ENCODE data around the gene SMIM5. TPM values are rescaled to one million over a fixed set of nuclear protein-coding genes. Genes with fewer than 3 reads are reported as not detected.
A peak's percentile ranks its signal among the peaks of the same experiment; 100 is the strongest.

Gene SMIM5, protein sequence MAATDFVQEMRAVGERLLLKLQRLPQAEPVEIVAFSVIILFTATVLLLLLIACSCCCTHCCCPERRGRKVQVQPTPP
- total RNA-seq (1 to 10 TPM; 3.0 to 5.8 TPM), polyA plus RNA-seq (ENCODE audit: insufficient read length in 2 of 2) (1 to 10 TPM; 2.1 to 2.7 TPM)
- long read RNA-seq, donor 1: 0 reads
- long read RNA-seq, donor 2, full-length matches to known transcripts: 2 of 2 reads
- long read RNA-seq, donor 2, partial matches to known transcripts: 0 of 2 reads
- long read RNA-seq, donor 2, other reads (novel, unspliced or antisense): 0 of 2 reads
- long read RNA-seq, donor 3, partial matches to known transcripts: 0 of 1 reads
- long read RNA-seq, donor 3, other reads (novel, unspliced or antisense): 0 of 1 reads
- long read RNA-seq, donor 4, full-length matches to known transcripts: 2 of 2 reads
- long read RNA-seq, donor 4, partial matches to known transcripts: 0 of 2 reads
- long read RNA-seq, donor 4, other reads (novel, unspliced or antisense): 0 of 2 reads

- Histone ChIP-seq H3K27ac (ENCODE audit: low read depth, low read length) (peak within 1 kb of the TSS; percentile 96), H3K4me3 (ENCODE audit: low read depth, low read length) (peak within 1 kb of the TSS; percentile 43), H3K4me1 (ENCODE audit: control insufficient read depth, insufficient read depth, low read length) (peaks cover 56% of the 10 kb centered on the region), H3K36me3 (ENCODE audit: control insufficient read depth, insufficient read depth, low read length) (peaks cover 76% of the 10 kb centered on the region), H3K9me3 (ENCODE audit: control insufficient read depth, insufficient read depth, low read length) (no peaks in the 10 kb centered on the region), H3K27me3 (ENCODE audit: control insufficient read depth, insufficient read depth, low read length) (no peaks in the 10 kb centered on the region)
- peak; percentile 53 to 91 (median 62) for DNase-seq (ENCODE audit: low read depth in 4 of 6, low spot score in 6 of 6)
- 12% methylated on average over 19 of the region's 19 CpGs for WGBS (ENCODE audit: insufficient coverage)
Observed at GRCh38 chr17:75632863-75633485, at the start of gene SMIM5. TSS of gene SMIM5 (plus strand) at chr17:75633434. CDS start at chr17:75640202, 6,768 bp downstream.

DNA sequence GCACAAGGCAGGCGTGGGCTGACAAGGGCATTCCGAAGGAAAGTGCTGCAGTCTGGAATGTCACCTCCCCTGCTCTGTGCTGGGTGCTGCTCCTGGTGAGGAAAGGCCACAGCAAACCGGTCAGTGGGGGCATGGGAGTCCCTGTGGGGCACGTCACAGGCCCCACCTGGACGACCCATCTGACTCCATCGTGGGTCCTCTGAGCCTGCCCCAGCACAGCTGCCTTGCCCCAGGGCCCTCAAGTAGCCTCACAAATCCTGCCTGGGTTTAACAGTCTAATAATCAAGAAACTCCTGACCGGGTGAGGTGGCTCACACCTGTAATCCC lies 48.4 kb upstream of the SMIM5 start:
- 81% methylated on average over 7 of the region's 7 CpGs for WGBS (ENCODE audit: insufficient coverage)

DNA sequence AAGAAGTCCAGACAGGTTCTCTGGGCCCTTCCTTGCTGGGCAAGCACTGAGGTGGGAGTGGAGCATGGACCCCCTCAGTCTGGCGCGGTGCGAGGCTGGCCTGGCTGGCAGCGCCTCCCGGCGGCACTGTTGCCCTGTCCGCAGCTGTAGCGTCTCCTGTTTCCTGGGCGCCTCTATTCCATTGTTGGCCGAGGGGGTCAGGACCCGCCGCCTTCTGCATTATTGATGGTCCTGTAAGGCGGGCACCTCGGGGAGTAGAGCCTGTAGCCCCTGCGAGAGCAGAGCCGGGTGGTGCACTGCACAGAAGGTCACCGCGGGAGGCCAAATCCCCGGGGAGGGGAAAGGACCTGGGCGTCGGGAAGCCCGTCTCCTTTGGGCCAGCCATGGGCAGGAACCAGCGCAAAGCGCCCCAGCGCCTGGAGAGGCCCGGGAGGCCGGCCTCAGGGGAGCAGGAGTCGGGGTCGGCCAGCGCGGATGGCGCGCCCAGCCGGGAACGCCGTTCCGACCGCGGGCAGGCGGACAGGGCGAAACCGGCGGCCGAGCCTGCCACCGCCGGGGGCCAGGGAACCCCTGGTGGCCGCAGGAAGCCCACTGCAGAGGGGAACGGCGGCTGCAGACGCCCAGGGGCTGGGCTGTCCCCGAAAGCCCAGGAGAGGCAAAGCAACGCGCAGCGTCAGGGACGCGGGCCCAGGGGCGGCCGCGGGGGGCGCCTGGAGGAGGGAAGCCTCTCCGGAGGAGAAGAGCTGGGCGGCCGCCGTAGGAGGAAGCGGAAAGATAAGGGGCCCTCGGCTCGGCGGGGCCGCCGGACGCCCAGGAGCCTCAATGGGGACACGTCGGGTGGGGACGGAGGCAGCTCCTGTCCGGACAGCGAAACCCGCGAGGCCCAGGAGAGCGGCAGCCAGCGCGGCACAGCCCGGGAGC lies 45.3 kb upstream of the SMIM5 start, which contains the start of gene MYO15B:
TSS of gene MYO15B (plus strand) at position 126 of the 921 bp plus-strand sequence. CDS start at position 384, 258 bp downstream.
- Histone ChIP-seq H3K27ac (ENCODE audit: low read depth, low read length) (peak within 1 kb of the TSS; percentile 86), H3K4me3 (ENCODE audit: low read depth, low read length) (peak within 1 kb of the TSS; percentile 55), H3K9me3 (ENCODE audit: control insufficient read depth, insufficient read depth, low read length) (no peaks in the 10 kb centered on the region), H3K27me3 (ENCODE audit: control insufficient read depth, insufficient read depth, low read length) (no peaks in the 10 kb centered on the region), H3K36me3 (ENCODE audit: control insufficient read depth, insufficient read depth, low read length) (peaks cover 26% of the 10 kb centered on the region), H3K4me1 (ENCODE audit: control insufficient read depth, insufficient read depth, low read length) (peaks cover 33% of the 10 kb centered on the region)
- DNase-seq (ENCODE audit: low read depth in 4 of 6, low spot score in 6 of 6): peak in 5 of 6 donors; percentile 6 to 80 (median 17)
- WGBS (ENCODE audit: insufficient coverage): 3% methylated on average over 82 of the region's 82 CpGs

More for the DNA sequence above, 48.4 kb upstream of the SMIM5 start:
- H3K27ac ChIP-seq (ENCODE audit: low read depth, low read length): no peak overlapping the region
- DNase-seq (ENCODE audit: low read depth in 4 of 6, low spot score in 6 of 6): no peak
- H3K27me3 ChIP-seq (ENCODE audit: control insufficient read depth, insufficient read depth, low read length): no peaks in the 10 kb centered on the region
- no peak overlapping the region for H3K4me3 ChIP-seq (ENCODE audit: low read depth, low read length)
- no peaks in the 10 kb centered on the region for H3K36me3 ChIP-seq (ENCODE audit: control insufficient read depth, insufficient read depth, low read length)
- H3K9me3 ChIP-seq (ENCODE audit: control insufficient read depth, insufficient read depth, low read length): no peaks in the 10 kb centered on the region
- H3K4me1 ChIP-seq (ENCODE audit: control insufficient read depth, insufficient read depth, low read length): peaks cover 23% of the 10 kb centered on the region

DNA sequence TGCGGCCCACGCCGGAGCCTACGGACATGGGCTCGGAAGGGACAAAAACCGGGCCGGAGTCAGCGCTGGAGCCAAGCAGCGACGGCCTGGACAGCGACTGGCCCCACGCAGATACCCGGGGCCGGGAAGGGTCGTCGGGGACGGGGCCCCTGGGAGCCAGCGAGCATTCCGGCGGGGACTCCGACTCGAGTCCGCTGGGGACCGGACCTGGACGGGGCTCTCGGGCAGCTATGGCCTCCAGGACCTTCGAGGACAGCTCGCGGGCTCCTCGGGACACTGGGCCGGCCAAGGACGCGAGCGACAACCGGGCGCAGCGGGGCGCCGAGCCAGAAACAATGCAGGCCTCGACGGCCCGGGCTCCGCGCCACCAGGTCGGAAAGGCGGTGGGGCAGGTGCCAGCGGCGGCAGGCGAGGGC lies 44.6 kb upstream of the SMIM5 start:
- WGBS (ENCODE audit: insufficient coverage): 3% methylated on average over 49 of the region's 49 CpGs

DNA sequence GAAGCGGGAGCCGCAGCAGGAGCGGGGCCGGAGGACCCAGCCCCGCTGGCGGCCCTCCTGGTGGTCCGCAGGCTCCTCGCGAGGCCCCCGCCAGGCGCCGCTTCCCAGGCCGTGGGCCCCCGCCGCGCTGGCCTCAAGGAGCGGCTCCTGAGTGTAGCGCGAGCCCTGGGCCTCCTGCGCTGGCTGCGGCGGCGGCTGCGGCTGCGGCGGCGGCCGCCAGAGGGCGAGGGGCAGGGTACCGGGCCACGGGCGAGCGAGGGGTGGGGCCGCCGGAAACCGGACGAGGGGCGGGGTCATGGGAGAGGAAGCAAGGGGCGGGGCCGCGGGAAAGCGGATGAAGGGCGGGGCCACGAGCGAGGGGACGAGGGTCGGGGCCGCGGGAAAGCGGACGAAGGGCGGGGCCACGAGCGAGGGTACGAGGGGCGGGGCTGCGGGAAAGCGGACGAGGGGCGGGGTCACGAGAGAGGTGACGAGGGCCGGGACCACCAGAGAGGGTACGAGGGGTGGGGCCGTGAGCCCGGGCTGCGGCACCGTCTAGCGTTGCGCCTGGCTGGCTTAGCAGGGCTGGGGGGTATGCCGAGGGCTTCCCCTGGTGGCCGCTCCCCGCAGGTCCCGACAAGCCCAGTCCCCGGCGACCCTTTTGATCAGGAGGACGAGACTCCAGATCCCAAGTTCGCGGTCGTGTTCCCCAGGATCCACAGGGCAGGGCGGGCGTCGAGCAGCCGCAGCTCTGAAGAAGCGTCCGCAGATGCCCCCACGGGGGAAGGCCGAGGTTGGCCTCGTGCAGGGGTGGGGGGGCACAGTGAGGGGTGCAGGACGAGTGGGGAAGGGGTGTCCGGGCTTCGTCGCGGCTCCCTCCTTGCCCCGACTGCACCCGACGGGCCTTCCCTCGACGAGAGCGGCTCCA lies 44.0 kb upstream of the SMIM5 start:
- Histone ChIP-seq H3K27ac (ENCODE audit: low read depth, low read length) (peak overlapping the region; percentile 57), H3K27me3 (ENCODE audit: control insufficient read depth, insufficient read depth, low read length) (no peaks in the 10 kb centered on the region), H3K4me1 (ENCODE audit: control insufficient read depth, insufficient read depth, low read length) (peaks cover 33% of the 10 kb centered on the region), H3K36me3 (ENCODE audit: control insufficient read depth, insufficient read depth, low read length) (peaks cover 26% of the 10 kb centered on the region), H3K9me3 (ENCODE audit: control insufficient read depth, insufficient read depth, low read length) (no peaks in the 10 kb centered on the region), H3K4me3 (ENCODE audit: low read depth, low read length) (peak overlapping the region; percentile 55)
- peak; percentile 33 to 97 (median 83) for DNase-seq (ENCODE audit: low read depth in 4 of 6, low spot score in 6 of 6)
- WGBS (ENCODE audit: insufficient coverage): 4% methylated on average over 96 of the region's 100 CpGs

More for the DNA sequence above, 44.6 kb upstream of the SMIM5 start:
- peak overlapping the region; percentile 55 for H3K4me3 ChIP-seq (ENCODE audit: low read depth, low read length)
- peak in 3 of 6 donors; percentile 7 to 19 (median 15) for DNase-seq (ENCODE audit: low read depth in 4 of 6, low spot score in 6 of 6)
- H3K9me3 ChIP-seq (ENCODE audit: control insufficient read depth, insufficient read depth, low read length): no peaks in the 10 kb centered on the region
- H3K27ac ChIP-seq (ENCODE audit: low read depth, low read length): peak overlapping the region; percentile 86
- peaks cover 26% of the 10 kb centered on the region for H3K36me3 ChIP-seq (ENCODE audit: control insufficient read depth, insufficient read depth, low read length)
- no peaks in the 10 kb centered on the region for H3K27me3 ChIP-seq (ENCODE audit: control insufficient read depth, insufficient read depth, low read length)
- H3K4me1 ChIP-seq (ENCODE audit: control insufficient read depth, insufficient read depth, low read length): peaks cover 33% of the 10 kb centered on the region

GRCh38 chr17:75589919-75590303 lies 43.3 kb upstream of the SMIM5 start:
- Histone ChIP-seq H3K4me1 (ENCODE audit: control insufficient read depth, insufficient read depth, low read length) (peaks cover 33% of the 10 kb centered on the region), H3K9me3 (ENCODE audit: control insufficient read depth, insufficient read depth, low read length) (no peaks in the 10 kb centered on the region), H3K4me3 (ENCODE audit: low read depth, low read length) (peak overlapping the region; percentile 51), H3K27ac (ENCODE audit: low read depth, low read length) (no peak overlapping the region), H3K36me3 (ENCODE audit: control insufficient read depth, insufficient read depth, low read length) (peaks cover 26% of the 10 kb centered on the region), H3K27me3 (ENCODE audit: control insufficient read depth, insufficient read depth, low read length) (no peaks in the 10 kb centered on the region)
- DNase-seq (ENCODE audit: low read depth in 4 of 6, low spot score in 6 of 6): peak in 2 of 6 donors; percentile 14 to 36
- WGBS (ENCODE audit: insufficient coverage): 62% methylated on average over 27 of the region's 29 CpGs

DNA sequence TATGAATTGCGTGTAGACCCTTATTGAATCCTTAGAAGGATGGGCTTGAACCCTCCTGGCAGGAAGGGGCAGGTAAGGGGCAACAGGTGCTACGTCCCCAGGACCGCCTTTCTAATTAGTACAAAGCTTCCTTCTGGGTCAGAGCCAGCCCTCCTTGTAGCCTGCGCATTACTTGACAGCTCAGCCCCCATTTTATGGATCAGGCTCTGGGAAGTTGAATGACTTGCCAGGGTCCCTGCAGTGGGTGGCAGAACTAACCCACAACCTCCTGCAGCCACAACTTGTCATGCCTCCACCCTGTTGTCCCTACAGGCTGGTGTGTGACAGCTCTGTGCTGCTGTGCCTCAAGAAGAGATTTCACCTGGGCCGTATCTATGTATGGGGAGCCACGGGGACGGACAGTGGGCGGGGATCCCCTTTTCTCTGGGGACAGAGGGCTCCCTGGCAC lies 42.9 kb upstream of the SMIM5 start:
- no peak for DNase-seq (ENCODE audit: low read depth in 4 of 6, low spot score in 6 of 6)
- no peaks in the 10 kb centered on the region for H3K9me3 ChIP-seq (ENCODE audit: control insufficient read depth, insufficient read depth, low read length)
- H3K4me3 ChIP-seq (ENCODE audit: low read depth, low read length): no peak overlapping the region
- H3K27ac ChIP-seq (ENCODE audit: low read depth, low read length): no peak overlapping the region
- no peaks in the 10 kb centered on the region for H3K27me3 ChIP-seq (ENCODE audit: control insufficient read depth, insufficient read depth, low read length)
- peaks cover 33% of the 10 kb centered on the region for H3K4me1 ChIP-seq (ENCODE audit: control insufficient read depth, insufficient read depth, low read length)
- H3K36me3 ChIP-seq (ENCODE audit: control insufficient read depth, insufficient read depth, low read length): peaks cover 26% of the 10 kb centered on the region
- 89% methylated on average over 6 of the region's 8 CpGs for WGBS (ENCODE audit: insufficient coverage)

DNA sequence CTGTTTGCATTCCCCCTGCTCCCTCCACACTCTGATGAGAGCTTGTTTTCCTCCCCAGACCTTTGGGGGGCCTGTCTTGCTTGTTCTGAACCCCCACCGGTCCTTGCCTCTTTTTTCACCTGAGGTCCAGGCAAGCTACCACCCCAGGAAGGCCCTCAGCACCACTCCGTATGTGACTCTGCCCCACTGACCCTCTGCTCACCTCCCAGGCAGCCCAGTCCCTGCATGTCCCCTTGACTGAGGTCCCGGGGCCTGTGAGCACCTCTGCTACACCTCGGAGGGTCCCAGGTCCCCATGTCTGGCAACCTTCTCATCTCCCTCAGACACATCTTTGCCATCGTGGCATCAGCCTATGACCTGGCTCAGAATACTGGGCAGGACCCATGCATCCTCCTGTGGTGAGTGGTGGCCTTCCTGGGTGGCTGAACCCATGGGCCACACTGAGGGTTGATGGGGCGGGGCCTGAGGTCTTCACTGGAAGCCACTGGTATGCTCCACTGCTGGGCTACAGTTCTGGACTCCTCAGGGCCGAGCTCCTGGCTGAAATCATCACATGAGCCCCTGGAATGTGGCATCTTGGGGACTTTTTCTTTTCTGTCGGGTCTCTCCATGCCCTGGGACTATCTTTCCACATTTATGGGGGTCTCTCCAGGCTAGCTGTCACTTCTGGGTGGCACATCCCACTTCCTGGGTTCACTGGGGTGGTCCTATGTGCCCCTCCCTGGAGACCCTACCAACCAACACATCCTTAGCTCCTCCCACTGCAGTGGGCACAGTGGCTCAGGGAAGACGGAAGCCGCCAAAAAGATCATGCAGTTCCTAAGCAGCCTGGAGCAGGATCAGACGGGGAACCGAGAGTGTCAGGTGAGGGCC lies 42.1 kb upstream of the SMIM5 start:
- WGBS (ENCODE audit: insufficient coverage): 91% methylated on average over 12 of the region's 12 CpGs
- no peak for DNase-seq (ENCODE audit: low read depth in 4 of 6, low spot score in 6 of 6)
- H3K27me3 ChIP-seq (ENCODE audit: control insufficient read depth, insufficient read depth, low read length): no peaks in the 10 kb centered on the region

More for the DNA sequence above, 42.1 kb upstream of the SMIM5 start:
- Histone ChIP-seq H3K9me3 (ENCODE audit: control insufficient read depth, insufficient read depth, low read length) (no peaks in the 10 kb centered on the region), H3K27ac (ENCODE audit: low read depth, low read length) (no peak overlapping the region), H3K36me3 (ENCODE audit: control insufficient read depth, insufficient read depth, low read length) (peaks cover 26% of the 10 kb centered on the region), H3K4me3 (ENCODE audit: low read depth, low read length) (no peak overlapping the region), H3K4me1 (ENCODE audit: control insufficient read depth, insufficient read depth, low read length) (peaks cover 33% of the 10 kb centered on the region)

All from spinal cord (tissue), 10 donors.